Measurements from ENCODE around the gene DCC.

Gene DCC

GRCh38 chr18:52422985-52423601 lies 83.1 kb downstream of the DCC start:
- Histone ChIP-seq H3K27ac (no peak overlapping the region), H3K4me1 (no peaks in the 10 kb centered on the region), H3K4me3 (no peak overlapping the region), H3K36me3 (no peaks in the 10 kb centered on the region), H3K9me3 (no peaks in the 10 kb centered on the region), H3K27me3 (no peaks in the 10 kb centered on the region)
- intact Hi-C loops (cut with DNase I; ENCODE audit: low total_unique reads) = no loop called here
- TF ChIP-seq CTCF (IDR thresholded peaks at IDR 0.05) = no peak
- no peak for DNase-seq

- Histone ChIP-seq H3K27ac (no peak overlapping the region), H3K27me3 (no peaks in the 10 kb centered on the region), H3K4me1 (no peaks in the 10 kb centered on the region), H3K36me3 (no peaks in the 10 kb centered on the region), H3K4me3 (no peak overlapping the region), H3K9me3 (no peaks in the 10 kb centered on the region)
- DNase-seq = no peak
- no peak for TF ChIP-seq CTCF (IDR thresholded peaks at IDR 0.05)
- intact Hi-C loops (cut with DNase I; ENCODE audit: low total_unique reads) = no loop called here
Measured at GRCh38 chr18:52426041-52426440, 86.0 kb downstream of the DCC start.

GRCh38 chr18:52426462-52426861 lies 86.5 kb downstream of the DCC start:
- Histone ChIP-seq H3K4me1 (no peaks in the 10 kb centered on the region), H3K9me3 (no peaks in the 10 kb centered on the region), H3K36me3 (no peaks in the 10 kb centered on the region), H3K4me3 (no peak overlapping the region), H3K27ac (no peak overlapping the region), H3K27me3 (no peaks in the 10 kb centered on the region)
- DNase-seq = no peak
- intact Hi-C loops (cut with DNase I; ENCODE audit: low total_unique reads) = no loop called here
- no peak for TF ChIP-seq CTCF (IDR thresholded peaks at IDR 0.05)

DNA sequence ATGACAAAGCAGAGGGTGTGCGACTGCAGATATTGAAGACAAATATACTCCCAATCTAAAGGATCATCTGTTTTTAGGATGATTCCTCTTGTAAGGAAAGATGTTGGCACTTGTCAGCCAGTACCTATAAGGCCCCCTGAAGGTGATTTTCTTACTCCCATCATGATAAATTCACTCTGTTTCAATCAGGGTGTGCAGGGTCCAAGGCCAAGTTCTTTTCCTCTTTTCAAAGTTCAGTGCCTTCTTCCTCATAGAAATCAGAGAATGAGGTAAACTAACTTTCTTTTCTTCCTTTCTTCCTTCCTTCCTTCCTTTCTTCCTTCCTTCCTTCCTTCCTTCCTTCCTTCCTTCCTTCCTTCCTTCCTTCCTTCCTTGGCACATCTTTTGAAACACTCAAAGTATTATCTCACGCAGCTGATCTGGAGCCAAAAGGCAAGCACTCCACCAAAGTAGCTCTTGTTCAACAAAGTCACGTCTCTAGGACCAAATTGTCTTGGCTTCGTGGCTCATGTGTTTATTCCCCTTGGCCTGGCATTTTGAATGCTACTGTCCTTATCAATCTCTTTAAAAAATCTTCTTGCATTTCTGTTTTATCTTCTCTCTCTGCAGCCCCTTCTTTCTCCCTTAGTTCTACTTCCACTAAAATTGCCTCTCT lies 87.7 kb downstream of the DCC start:
- intact Hi-C loops (cut with DNase I; ENCODE audit: low total_unique reads) = no loop called here
- H3K4me3 ChIP-seq = no peak overlapping the region

GRCh38 chr18:52431683-52432082 lies 91.7 kb downstream of the DCC start:
- Histone ChIP-seq H3K4me1 (no peaks in the 10 kb centered on the region), H3K9me3 (no peaks in the 10 kb centered on the region), H3K27ac (no peak overlapping the region), H3K4me3 (no peak overlapping the region), H3K27me3 (no peaks in the 10 kb centered on the region), H3K36me3 (no peaks in the 10 kb centered on the region)
- intact Hi-C loops (cut with DNase I; ENCODE audit: low total_unique reads) = no loop called here
- DNase-seq = no peak
- no peak for TF ChIP-seq CTCF (IDR thresholded peaks at IDR 0.05)

More for the DNA sequence above, 87.7 kb downstream of the DCC start:
- no peak overlapping the region for H3K27ac ChIP-seq
- H3K9me3 ChIP-seq = no peaks in the 10 kb centered on the region
- H3K36me3 ChIP-seq = no peaks in the 10 kb centered on the region
- no peaks in the 10 kb centered on the region for H3K27me3 ChIP-seq
- DNase-seq = no peak
- no peak for TF ChIP-seq CTCF (IDR thresholded peaks at IDR 0.05)
- no peaks in the 10 kb centered on the region for H3K4me1 ChIP-seq

Data from tibial artery (tissue), 4 donors.